Measurements from ENCODE around the gene SERPINB4.

Gene SERPINB4

DNA sequence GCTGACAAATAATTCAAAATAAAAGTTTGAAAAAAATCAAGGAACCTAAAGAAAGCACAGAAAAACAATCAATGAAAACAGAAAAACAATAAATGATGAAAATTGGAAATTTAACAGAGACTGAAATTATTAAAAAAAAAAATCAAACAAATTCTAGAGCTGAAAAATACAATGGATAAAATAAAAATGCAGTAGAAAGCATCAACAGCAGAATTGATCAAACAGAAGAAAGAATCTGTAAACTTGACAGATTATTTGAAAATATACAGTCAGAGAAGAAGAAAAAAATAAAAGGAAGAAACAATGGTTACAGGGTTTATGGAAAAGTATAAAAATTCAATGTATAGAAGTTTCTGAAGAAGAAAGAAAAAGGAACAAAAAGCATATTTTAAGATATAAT, 16.2 kb downstream of the SERPINB4 start:
- no peak for DNase-seq (ENCODE audit: low read depth)

DNA sequence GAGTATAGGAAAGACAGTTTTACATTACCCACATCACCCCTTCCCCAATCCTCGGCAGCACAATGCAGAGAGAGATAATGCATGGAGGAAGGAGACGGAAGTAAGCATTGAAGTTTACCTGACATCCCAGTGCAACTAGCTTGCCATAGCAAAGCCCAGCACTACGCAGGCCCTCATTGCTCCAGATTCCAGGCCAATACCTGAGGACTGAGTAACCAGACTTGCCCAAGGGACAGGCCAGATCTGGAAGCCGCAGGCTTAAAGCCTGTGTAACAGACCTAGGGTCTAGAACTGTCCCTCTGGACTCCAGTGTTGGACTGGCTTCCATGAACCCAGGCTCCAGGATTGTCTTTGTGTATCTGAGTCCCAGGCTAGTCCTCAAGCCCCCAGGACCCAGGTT, 17.6 kb downstream of the SERPINB4 start:
- no peak for DNase-seq (ENCODE audit: low read depth)

DNA sequence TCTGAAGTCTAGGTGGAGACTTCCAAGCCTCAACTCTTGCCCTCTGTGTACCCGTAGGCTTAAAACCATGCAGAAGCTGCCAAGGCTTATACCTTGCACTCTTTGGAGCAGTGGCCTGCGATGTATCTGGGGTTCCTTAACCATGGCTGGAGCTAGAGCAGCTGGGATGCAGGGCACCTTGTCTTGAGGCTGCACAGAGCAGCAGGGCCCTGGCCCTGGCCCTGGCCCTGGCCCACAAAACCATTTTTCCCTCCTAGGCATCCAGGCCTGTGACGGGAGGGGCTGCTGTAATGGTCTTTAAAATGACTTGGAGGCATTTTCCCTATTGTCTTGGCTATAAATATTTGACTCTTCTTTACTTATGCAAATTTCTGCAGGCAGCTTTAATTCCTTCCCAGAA, 19.2 kb downstream of the SERPINB4 start:
- DNase-seq (ENCODE audit: low read depth), result no peak

DNA sequence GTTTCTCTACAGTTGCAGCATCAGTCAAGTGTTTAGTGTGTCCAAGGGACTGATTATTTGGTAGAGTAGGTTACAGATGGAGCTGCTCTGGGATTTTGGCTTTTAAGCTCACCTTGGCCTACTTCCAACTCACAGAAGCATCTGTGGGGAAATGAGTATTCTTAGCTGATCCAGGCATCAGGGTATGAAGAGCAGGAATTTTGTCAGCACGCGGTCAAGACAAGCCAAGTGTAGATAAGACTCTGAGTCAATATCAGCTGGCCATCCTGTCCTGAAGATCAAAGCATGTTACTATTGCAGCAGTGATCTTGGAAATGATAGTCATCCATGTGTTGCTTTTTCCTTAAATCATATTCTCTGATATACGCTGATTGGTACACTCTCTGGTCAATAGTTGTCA, 24.4 kb downstream of the SERPINB4 start:
- no peak for DNase-seq (ENCODE audit: low read depth)

GRCh38 chr18:63617915-63618234, 26.2 kb downstream of the SERPINB4 start:
- no peak for DNase-seq (ENCODE audit: low read depth)

DNA sequence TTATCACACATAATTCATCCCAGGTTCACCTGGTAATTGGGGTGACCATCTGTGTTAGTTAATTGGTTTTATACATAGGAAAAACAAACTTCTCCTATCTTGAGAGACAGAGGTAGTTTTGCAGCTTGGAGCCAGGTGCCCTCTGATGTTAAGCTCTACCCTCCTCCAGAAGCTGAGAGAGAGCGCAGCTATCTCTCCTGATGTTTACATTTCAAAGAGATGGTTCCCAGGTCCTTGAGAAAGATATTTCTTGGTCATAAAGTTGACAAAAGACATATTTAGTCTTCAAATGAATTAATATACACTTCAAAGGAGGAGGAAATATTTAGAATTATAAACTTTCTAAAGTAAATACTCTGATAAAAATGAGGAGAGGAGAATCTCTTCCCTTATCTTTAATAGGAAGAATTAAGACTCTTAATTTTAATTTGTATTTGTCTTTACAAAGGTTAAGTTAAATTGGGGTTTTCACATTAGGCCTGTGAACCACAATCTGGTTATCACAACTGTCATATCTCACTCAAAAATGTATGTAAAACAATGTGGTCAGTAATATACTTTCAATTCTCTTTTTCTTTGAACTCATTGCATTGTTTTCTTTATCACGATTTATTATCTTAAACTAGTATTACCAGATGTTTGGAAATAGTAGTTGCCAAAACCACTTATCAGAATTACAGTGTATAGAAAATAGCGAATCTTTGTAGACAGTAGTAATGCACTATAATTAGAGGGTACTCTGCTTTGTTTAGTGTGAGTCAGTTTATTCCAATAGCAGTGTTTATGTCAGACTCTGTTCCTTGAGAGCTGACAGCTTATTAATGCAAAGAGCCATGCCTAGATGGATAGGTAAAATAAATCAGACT, 26.8 kb downstream of the SERPINB4 start:
- no peak for DNase-seq (ENCODE audit: low read depth)

- no peak for DNase-seq (ENCODE audit: low read depth)
Observed at GRCh38 chr18:63613420-63613819, 30.6 kb downstream of the SERPINB4 start.

DNA sequence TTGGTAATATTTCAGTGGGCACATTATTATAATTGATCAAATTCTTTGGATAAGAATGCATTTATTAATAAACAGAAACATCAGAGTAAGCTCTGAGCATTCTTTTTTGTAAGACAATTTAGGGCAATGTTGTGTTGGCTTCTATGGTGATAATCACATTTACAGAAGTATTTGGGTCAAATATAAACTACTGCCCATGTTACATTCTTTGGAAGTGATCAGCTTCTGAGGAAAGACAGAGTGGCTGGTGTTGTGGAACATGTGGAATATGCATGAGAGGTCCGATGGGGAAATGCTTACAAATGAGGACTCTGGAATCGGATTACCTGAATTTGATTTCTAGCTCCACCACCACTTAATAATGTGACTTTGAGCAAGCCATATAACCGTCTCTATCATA, 37.5 kb downstream of the SERPINB4 start:
- DNase-seq (ENCODE audit: low read depth), result no peak

DNA sequence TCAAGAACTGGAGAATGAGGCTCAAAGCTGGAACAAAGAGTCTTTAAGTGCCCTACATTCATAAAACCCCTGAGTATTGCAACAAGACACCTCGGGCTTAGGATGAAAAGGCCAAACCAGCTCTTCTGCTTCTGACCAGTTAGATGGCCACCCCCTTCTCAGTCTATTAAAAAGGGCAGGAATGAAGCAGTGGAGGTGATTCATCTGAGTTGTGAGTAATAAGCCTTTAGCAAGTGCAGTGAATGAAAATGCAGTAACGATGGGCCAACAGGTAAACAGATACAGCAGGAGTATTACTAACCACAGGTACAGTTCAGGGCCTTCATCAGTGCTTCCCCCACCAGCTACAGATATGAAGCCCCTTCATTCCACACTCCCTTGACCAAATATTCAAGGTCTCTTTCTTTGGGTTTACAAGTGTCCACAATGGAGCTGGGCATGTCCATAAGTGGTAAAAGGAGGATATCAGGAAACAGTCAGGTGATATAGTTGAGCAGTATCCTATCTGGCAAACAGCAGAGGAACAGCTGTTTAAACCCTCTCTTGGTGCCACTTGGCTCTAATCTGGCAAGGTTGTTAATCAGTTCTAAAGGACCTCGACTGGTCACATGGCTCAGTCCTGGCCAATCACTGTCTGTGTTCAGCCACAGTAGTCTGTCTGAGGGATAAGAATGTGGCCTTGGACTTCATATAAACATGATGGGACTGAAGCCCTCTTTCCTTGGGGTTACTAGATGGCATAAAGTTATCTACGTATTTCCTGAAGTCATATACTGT, 39.1 kb downstream of the SERPINB4 start:
- DNase-seq (ENCODE audit: low read depth), result no peak

GRCh38 chr18:63603772-63604171, 40.3 kb downstream of the SERPINB4 start:
- DNase-seq (ENCODE audit: low read depth), result no peak

GRCh38 chr18:63603355-63603754, 40.7 kb downstream of the SERPINB4 start:
- no peak for DNase-seq (ENCODE audit: low read depth)

- no peak for DNase-seq (ENCODE audit: low read depth)
Observed at GRCh38 chr18:63596964-63597363, 47.1 kb downstream of the SERPINB4 start.

DNA sequence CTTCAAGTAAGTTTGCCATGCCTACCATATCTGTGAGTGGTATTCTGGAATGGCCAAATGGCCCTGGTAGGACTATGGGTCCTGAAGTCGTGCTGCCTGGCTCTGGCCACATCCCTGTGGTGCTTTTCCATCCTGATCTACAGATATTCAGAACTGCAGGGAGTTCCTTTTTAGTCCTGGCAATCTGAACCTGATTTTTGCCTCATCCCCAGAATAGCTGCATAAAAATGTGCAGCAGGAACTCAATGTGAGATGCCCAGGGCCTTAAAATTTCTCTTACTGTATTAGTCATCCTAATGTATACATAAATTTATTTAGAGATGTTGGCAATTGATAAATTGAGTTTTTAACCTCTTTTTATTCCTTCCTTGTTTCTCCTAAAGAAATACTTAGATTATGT, 51.6 kb downstream of the SERPINB4 start:
- no peak for DNase-seq (ENCODE audit: low read depth)

- no peak for DNase-seq (ENCODE audit: low read depth)
Observed at GRCh38 chr18:63591725-63592124, 52.3 kb downstream of the SERPINB4 start.

DNA sequence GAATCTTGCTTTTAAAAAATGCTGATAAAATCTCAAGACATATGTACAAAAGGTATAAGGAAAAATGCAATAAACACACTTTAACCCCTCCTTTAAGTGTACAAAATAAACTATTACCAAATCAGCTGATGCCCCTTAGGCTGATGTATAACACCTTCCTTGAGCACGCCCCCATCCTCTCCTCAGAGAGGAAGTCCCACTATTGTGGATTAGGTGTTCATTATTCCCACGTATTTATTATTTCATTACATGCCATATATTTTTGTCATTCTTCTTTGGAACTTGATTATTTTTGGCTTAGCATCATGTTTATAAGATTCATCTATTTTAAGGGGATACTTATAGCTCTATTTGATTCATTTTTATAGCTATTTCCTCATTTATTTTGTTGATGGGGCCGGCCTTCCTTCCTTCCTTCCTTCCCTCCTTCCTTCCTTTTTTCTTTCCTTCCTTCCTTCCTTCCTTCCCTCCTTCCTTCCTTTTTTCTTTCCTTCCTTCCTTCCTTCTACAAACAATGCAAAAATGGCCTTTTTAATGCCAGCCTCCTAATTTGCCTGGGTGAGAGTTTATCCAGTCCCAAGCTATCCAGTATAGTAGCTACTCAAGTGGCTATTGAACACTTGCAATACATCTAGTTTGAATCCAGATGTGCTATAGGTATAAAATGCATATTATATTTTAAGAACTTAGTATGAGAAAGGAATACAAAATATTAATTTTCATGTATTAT, 52.9 kb downstream of the SERPINB4 start:
- DNase-seq (ENCODE audit: low read depth), result no peak

DNA sequence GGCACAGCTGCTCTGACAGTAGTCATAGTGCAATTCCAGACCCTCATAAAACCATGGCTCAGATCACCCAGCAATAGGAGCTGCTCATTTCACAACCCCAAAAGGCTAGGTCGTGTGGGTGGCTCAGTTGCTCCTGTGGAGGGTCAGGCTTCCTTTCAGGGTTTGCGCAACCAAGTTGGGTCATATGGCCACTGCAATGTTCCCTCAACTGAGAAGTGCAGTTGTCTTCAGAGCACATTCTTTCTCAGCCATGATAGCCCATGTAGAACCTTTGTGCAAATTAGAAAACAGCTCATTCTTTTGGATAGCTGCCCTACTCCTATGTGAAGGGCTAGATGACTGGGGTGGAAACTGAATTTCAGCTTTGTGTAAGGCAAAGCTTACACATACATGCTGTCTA, 53.7 kb downstream of the SERPINB4 start:
- DNase-seq (ENCODE audit: low read depth), result no peak

DNA sequence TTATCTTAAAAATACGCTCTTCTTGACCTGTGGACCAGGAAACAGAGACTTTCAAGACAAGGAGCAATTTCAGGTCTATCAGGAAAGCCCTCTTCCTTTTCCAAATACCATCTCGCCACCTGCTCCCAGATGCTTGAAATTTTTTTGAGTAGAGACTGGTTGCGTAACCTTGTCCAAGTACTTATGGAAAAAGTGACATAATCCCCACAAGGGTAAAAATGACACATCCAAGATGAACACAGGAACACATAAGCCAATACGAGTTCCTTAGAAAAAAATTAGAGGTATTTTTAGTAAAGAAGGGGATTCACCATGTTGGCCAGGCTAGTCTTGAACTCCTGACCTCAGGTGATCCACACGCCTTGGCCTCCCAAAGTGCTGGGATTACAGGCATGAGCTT, 55.1 kb downstream of the SERPINB4 start:
- no peak for DNase-seq (ENCODE audit: low read depth)

Data from stimulated activated CD8-positive, alpha-beta memory T cell treated with anti-CD3 and anti-CD28 coated beads, Interleukin-7, amount 100 ng/mL, for 24 hours (primary cell).